HuH-7.5 (cell line): ENCODE results near the gene OR10H5.
"Not testable (repeated sequence)": the region's sequence is repeated elsewhere in the genome, so short reads cannot be mapped to it uniquely, and the experiment has no call there.

Experiments
- DNase-seq: peaks from one replicate; pipeline ENCODE4 v3.0.0; 2011; ENCODE audit warnings: low spot score

OR10H5 gene, protein sequence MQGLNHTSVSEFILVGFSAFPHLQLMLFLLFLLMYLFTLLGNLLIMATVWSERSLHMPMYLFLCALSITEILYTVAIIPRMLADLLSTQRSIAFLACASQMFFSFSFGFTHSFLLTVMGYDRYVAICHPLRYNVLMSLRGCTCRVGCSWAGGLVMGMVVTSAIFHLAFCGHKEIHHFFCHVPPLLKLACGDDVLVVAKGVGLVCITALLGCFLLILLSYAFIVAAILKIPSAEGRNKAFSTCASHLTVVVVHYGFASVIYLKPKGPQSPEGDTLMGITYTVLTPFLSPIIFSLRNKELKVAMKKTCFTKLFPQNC

DNA sequence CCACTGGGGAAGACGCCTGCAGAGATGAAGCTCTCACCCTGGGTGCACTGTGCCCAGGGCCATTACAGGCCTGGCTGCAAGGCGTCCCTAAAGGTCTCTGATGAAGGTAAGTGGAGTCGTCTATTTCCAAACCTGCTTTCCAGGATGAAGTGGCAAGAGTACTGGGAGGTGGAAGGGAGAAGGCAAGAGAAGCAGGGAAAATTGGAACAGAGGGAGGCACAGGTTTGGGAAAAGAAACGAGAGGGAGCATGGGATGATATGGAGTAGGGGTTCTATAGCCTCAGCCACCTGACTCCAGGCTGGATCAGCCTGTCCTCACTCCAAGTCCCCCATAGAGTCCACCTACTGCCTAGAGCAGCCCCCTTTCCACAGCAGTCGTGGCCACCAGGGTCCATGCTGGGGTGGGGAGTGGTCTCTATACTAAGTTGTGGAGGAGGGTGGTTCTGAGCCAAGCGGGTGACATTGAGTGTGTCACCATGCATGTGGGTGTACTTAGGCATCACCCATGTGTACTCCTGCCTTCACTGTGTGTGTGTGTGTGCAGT, at the start of gene OR10H5:
OR10H5 (plus strand) TSS at position 51 of the 545 bp plus-strand sequence. CDS start 6,388 bp downstream, outside the sequence.
- no peak for DNase-seq

DNA sequence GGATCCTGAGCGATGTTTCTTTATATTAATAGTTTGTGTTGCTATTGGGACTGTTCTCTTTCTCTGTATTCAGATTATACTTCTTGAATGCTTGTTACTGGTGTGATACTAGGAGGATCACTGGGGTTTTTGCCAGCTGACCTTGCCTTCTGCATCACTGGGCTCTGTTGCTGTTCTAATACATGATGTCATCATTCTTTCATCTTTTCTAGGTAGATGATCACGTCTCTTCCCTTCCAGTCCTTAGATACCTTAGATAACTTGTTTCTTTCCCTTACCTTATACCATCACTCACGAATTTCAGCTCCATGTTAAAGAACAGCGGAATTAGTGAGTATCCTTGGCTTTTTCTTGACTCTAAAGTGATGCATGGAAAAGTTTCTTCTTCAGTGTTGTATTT, 49.7 kb upstream of the OR10H5 start, which contains the start of gene OR10H3:
OR10H3 (plus strand) TSS at position 264 of the 400 bp plus-strand sequence. CDS start 3,408 bp downstream, outside the sequence.
- no peak for DNase-seq

DNA sequence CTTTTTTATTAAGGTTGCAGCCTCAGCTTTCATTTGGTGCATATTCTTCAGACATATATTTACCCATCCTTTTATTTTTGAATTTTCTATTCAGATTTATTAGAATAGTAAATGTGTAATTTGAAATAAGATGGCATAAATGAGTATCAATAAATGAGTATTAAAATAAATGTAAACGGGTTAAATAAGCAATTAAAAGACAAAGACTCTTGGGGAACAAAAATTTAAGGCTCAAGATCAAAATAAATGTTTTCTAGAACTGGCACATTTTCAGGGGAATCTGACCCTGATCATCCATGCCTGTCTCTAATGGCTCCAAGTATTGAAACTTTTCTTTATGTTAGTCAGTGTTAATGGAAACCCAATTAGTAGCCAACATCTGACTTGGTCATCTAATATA, 46.7 kb upstream of the OR10H5 start:
- DNase-seq: no peak

DNA sequence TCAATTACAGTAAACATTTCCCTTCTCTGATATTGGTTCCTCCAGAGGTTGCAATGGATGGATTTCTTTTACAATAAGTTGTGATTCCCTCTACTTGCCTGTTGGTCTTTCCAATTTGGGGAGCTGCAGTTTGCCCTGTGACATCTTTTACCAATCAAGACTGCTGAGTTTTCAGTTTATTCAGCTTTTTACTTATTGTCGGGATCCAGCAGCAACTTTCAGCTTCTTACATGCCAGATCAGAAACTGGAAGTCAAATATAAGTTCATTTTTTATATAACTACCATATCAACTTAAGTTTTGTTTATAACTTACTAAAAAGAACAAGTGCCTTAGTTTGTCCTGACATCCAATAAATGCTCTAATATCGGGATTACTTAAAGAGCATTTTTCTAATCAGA, 39.2 kb upstream of the OR10H5 start:
- no peak for DNase-seq

DNA sequence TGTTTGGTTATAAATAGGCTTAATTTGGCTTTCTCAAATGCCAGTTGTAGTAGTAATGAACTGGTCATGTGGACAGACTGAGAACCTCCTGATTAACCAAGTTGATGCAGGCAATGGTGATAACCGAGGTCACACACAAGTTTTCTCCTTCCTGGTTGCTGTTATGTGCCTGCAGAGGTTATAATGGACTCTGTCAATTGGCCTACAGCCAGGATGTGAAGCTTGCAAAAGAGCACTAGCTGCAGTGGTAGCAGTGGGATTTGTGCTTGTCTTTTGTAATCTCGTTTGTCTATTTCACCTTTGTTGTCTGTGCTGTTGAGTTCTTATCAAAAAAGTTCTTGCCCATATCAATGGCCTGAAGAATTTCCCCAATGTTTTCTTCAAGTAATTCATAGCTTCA, 29.1 kb upstream of the OR10H5 start:
- DNase-seq: no peak

DNA sequence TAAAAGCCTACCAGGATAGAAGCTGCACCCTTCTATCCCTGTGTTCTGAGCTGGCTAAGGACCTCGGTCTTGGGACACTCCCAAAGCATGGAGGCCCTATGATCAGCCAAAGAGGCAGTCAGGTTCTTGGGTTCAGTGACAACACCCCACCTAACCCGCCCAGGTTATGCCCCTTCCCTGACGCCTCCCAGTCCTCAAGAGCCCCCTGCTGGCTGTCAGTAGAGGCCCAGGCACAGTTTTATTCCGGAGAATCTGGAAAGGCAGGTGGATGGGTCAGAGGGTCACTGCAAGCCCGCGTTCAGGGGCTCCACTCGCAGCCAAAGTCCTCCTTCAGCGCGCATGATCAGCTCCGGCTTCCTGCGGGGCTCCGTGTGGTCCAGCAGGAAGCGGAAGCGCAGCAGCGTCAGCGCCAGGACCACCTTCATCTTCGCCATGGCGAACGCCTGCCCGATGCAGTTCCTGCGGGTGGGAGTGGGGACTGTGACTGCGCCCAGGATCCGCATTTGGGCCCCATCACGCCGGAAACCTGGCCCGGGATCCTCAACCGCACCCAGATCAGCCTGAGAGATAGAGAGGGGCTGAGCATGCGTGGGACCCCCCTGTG, 27.4 kb upstream of the OR10H5 start:
- DNase-seq: no peak

DNA sequence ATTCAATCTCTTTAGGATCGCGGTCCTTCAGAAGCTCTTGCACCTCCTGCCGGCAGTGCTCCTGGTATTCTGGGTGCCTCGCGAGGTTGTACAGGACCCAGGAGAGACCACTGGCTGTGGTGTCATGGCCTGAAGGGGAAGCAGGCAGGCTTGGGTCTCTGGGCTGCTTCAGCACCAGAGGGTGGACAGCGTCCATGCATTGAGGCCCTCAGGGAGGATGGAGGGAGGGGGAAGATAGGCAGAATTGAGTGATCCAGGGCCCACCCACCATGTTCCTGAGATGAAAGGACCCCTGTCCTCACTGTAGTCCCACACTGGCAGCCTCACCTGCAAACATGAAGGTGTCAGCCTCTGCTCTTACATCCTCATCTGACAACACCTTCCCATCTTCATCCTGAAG, 17.9 kb upstream of the OR10H5 start:
- DNase-seq: no peak

DNA sequence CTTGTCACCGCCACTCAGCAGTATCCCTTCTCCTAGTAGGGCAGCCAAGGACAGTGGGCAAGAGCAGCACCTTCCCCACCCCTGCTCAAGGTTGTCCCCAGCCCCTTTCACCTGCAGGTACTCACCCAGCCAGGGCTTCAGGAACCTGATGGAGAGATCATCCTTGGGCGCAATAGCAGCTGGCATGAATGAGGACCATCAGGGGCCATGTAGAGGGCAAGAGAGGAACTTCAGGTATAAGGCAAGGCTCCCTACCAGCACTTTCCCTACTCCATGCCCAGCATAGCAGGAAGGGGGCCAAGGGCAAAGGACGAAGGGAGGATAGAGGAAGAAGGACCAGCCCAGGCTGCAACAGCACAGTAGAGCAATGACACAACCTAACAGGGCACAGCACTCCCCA, 13.3 kb upstream of the OR10H5 start:
- DNase-seq: not testable (repeated sequence)

DNA sequence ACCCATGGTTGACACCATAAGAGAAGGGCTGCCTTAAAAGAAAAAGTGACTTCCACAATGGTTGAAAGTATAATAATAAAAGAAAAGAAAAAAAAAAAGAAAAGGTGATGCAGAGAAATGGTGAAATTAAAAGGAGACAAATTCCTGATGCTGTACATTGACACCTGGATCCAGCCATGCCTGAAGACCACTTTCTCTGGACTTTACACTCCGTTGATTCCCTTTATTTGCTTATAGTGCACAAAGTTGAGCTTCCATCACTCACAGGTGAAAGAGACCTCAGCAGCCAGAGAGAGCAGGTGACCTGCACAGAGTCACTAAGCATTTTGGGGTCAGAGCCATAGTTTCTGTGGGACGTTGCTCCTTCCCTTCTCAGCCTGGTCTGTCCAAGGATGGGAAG, 12.2 kb upstream of the OR10H5 start:
- DNase-seq: no peak

DNA sequence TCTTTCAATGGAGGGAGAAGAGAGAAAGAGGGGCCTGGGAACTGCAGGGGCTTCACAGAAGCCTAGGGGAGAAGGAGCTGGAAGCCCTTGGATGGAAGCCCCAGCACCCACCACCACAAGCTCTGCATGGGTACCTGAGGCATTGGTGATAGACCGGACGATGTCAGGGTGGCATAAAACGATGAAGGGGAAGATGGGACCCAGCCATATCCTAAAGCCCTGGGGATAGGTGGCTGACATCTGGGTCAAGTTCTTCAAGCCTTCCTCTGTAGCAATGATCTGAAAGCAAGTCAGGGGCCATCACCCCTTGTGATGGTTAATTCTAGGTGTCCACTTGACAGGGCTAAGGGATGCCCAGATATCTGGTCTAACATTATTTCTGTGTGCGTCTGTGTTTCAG, 11.2 kb upstream of the OR10H5 start:
- no peak for DNase-seq

DNA sequence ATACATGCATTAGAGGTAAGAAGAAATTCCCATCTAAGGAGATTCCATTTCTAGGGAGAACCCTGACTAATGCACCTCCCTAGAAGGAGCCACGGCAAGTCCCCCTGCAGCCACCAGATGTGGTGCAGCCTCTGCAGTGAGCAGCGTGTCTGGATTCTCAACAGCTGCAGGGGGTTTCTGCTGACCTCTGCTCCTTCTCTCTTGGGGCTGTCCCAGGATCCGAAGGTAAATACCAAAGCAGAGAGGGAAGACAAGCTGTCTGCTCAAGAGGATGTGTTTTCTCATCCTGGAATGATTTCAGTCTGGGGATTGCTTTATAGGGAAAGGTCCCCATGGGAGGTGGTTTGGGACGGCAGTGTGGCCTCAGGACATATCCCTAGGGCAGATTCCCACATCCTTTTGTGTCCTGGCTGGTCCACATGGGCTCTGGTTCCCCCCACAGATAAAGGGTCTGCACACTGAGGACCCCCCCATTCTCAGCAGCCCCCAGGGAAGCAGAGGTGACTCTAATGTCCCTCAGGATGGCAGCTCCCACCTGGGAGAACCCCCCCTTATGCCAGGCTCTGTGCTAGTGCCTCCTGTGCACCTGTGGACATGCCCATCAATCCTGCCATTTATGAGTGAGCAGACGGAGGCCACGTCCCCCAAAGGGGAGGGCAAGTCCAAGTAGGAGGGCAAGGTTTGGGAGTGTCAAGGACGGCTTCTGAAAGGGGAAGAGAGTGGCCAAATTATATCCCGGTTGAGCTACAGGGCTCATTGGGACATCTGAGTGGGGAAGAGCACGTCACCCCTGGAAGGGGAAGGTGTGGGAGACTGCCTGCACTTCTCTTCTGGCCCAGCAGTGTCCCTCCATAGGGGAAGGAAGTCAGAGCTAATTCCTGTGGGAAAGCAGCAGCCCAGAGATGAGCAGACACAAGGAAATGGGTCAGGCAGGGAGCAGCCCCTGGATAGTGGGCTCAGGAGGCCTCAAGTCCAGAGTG, 10.2 kb upstream of the OR10H5 start:
- no peak for DNase-seq

DNA sequence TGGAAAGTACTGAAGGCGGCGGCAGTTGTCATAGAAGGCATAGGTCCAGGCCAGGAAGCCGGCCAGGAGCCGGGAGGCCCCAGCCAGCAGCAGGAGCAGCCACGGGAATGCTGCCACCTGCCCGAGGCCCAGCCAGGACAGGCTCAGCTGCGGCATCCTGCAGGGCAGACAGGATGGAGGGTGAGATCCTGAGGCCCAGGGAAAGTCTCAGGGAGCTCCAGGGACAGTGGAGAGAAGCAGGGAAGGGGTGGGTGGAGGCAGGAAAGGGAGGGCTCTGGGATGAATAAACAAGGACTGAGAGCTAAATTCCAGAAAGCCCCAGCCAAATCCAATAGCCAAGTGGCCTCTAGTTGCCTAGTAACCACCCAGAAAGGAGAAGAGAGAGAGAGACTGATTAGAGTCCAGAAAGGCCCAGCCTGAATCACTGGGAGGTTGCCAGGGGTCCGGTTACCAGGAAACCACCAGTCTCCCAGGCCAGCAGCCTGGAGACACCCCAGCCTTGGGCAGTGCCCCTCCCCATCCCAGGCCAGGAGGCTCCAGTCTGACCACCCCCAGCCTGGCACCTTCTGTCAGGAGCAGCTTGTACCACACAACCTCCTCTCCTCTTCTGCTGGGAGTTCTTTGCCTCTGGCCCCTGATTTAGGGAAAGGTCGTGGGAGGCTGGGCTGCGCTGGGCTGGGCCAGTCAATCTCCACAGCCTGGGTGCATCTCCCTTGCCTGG, 7.5 kb upstream of the OR10H5 start:
- DNase-seq: no peak

DNA sequence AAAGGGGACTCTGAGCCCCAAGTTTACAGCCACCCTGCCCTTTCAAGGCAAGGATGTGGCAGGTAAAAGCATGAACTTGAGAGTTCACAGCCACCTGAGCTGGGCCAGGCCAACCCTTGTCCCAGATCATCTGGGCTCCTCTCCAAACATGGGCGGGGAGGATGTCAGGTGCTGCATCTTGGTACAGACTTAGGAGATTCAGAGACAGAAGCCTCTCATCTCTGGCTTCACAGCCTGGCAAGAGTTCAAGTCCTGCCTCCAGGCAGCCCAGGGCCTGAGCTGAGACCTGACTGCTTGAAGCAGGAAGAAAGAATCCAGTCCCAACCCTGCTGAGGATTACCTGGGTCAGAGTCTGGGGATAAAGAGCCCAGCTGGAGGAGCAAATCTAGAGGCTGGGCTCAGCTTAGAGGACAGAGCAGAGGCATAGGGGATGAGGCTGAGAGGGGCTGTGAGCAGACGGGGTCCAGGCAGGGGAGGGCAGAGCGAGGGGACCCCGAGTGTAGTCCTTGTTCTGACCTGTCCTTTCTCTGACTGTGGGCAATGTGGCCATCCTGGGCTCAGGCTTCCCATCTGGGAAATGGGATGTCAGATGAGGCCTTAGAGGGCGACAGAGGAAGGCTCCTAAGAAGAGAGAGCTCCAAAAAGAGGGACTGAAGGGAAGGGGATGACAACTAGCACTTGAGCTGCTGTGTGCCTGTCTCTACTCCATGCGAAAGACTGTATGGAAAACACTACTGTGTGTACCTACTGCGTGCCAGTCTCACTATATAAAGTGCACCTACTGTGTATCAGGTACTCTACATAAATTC, 6.6 kb upstream of the OR10H5 start:
- no peak for DNase-seq

DNA sequence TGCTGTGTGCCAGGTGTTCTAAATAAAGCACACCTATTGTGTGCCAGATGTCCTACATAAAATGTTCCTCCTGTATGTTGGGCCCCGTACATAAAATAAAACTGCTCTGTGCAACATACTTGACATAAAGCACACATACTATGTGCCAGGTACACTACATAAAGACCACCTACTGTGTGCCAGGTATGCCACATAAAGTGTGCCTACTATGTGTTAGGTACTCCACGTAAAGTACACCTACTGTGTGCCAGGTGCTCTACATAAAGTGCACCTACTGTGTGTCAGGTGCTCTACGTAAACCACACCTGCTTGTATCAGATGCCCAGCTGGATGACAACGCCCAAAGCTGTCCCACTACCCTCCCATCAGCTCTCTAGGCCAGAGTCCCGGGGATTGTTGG, 5.8 kb upstream of the OR10H5 start:
- DNase-seq: no peak

DNA sequence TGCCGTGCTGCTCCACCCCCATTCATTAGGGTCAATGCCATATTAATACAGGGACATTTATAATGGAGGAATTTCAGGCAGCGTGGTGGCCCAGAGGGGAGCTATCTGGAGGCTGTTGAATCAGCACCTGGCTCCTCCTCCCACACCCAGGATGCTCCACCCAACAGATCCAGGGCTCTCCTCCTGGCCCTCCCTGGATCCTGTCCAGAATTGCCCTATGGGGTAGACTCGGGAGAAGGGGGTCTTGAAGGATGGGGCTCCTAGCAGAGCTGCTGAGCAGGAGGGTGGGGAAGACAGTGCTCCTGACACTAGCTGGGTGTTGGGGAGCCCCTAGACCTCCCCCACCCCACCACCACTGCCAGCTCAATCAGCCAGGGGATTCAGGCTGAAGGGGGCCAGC, 5.2 kb upstream of the OR10H5 start:
- no peak for DNase-seq

DNA sequence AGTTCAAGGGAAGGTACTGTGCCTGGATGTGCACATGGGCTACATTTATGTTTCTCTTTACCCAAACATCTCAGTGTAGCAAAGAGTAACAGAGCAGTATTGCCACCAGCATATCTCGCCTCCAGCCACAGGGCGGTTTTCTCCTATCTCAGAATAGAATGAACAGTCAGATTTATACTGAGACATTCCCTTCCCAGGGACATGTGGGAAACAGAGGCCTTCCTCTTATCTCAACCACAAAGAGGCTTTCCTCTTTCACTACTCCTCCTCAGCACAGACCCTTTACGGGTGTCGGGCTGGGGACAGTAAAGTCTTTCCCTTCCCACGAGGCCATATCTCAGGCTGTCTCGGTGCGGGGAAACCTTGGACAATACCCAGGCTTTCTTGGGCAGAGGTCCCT, 4.6 kb upstream of the OR10H5 start:
- DNase-seq: not testable (repeated sequence)

DNA sequence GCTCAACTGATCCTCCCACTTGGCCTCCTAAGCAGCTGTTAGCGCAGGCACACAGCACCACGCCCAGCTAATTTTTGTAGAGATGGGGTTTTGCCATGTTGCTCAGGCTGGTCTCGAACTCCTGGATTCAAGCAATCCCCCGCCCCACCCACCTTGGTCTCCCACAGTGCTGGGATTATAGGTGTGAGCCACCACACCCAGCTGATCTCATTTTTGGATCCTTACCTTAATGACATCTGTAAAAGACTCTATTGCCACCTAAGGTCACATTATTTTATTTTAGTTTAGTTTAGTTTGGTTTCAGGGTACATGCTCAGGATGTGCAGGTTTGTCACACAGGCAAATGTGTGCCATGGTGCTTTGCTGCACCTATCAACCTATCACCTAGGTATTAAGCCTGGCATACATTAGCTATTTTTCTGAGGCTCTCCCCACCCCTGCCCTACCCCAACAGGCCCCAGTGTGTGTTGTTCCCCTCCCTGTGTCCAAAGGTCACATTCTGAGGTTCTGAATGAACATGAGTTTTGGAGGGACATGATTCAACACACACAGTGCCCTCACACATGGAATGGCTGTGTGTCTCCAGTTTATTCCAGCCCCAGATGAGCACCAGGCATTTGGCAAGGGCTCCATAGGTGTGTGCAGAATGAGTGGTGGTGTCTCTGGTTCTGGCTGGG, 1.3 kb downstream of the OR10H5 start:
- DNase-seq: no peak

DNA sequence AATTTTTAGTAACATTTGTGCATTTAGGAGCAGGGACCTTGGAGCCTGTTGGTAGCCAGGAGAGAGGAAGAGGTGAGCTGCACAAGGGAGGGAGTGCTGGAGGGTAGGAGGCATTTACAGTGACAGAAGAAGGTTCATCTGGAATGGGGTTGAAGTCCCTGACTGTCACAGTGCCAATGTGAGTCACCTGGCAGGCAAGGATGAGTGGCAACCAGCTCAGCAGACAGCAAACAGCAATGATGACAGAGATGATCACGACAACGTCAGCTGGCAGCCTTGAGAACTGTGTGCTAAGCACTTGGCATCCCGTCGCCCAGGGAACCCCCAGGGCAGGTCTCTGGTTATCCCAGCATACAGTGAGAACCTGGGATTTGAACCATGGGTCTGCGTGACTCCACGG, 2.6 kb downstream of the OR10H5 start:
- no peak for DNase-seq

DNA sequence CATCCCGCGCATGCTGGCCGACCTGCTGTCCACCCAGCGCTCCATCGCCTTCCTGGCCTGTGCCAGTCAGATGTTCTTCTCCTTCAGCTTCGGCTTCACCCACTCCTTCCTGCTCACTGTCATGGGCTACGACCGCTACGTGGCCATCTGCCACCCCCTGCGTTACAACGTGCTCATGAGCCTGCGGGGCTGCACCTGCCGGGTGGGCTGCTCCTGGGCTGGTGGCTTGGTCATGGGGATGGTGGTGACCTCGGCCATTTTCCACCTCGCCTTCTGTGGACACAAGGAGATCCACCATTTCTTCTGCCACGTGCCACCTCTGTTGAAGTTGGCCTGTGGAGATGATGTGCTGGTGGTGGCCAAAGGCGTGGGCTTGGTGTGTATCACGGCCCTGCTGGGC, 6.8 kb downstream of the OR10H5 start:
- not testable (repeated sequence) for DNase-seq

DNA sequence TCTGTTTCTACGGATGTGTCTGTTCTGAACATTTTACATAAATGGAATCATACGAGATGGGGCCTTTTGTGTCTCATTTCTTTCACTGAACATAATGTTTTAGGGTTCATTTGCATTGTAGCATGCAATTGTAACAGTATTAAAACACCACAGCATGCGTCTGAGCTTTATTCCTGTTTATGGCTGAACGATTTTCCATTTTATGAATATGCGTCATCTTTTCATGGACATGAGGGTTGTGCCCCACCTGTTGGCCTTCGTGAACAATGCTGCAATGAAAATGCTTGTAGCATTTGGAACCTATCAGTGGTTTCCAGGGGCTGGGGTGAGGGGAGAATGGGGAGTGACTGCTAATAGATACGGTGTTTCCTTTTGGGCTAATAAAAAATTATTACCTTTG, 22.9 kb downstream of the OR10H5 start:
- DNase-seq: no peak
